GM18909 (cell line): ENCODE data around the gene TRIM33.
"Not testable (repeated sequence)": the region's sequence is repeated elsewhere in the genome, so short reads cannot be mapped to it uniquely, and the experiment has no call there.

Experiments used
- ATAC-seq: cut with Tn5 transposase; IDR thresholded peaks from one replicate; pipeline ENCODE4 v1.9.1; 2021; ENCODE audit warnings: mild to moderate bottlenecking; ENCODE audit not compliant: unreplicated experiment, poor library complexity

TRIM33 gene

DNA sequence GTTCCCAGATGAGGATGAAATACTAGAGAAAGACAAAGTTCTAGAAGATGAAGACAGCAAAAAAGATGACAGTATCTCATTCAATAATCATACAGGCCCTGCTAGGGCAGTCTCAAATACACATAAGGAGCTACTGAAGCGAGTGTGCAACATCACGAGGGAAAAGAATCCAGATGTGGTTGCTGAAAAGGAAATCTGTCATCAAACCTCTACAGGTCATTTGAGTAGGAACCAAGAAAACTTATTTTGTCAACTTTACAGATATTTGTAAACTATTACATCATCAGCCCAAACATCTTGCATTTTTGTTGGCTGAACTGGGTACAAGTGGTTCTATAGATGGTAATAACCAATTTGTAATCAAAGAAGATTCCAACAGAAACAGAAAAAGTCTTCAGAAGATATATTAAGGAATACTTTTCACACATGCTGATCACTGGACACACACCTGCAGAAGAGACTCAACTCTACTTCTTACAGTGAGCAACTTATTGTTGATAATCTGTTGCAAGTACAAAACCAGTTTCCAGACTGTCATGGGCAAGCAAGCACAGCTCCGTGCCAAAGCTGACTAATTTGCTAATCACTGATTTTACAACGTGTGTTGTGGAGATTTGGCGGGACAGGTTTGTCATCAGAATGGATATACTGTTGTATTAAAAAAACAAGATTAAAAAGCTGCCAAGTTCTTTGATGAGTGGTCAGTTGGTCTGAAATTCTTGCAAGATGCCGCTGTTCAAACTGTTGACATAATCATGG is 42.1 kb downstream of the TRIM33 start:
- ATAC-seq, result no peak

DNA sequence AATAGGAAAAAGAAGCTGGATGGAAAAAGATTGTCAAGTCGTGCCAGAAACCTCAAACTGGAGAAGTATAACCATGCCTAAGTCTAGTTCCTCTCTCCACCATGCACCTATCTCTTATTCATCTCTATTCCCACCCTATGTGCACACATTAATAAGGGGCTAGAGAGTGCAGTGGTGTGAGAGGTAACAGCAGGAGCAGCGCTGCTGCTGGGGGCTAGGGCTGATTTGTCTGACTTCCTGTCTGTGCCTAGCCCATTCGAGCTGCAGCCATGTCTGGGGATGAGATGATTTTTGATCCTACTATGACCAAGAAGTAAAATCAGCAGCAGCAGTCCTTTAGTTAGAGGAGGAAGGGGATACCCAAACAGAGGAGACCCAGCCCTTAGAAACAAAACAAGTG is 43.0 kb downstream of the TRIM33 start:
- peak; percentile 49 for ATAC-seq

DNA sequence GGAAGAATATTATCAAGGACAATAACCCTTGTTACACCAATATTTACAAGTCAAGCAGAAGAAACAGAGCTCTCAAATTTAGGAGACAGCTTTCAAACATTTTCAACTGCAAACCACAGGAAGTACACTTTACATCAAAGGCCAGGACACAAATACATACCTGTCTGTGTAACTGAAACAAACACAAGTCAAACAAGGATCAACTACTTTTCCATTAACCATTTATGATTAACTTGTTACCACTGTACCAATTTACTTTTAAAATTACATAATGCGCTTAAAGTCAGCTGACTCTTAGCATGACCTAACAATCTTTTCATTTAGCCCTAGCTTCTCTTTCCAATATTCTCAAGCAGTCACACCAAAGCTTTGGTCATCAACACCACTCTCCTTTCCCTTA is 43.5 kb downstream of the TRIM33 start:
- peak; percentile 73 for ATAC-seq

DNA sequence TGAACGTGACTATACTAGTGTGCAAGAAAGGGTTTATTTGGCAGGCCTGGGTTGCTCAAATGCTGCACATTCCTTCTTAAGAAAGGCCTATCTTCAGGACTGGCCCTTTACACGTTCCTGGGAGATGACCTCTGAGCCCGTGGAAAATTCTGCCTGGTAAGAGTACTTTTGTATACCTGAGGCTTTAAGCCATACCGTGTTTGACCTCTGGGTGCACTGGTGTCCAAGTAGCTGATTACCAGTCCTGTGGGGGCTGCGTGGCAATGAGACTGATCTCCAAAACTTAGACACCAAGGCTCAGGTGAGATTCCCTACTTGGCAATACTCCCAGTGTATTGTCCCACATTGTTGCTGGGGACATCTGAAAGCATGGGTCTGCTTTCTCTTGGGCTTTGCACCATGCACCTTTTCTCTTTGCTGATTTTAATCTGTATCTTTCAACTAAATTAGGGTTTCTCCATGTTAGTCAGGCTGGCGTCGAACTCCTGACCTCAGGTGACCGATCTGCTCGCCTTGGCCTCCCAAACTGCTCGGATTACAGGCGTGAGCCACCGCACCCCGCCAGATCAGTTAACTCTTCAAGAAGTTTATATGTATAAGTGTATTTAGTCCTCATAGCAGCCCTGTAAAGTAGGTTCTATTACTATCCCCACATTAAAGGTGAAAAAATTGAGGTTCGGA is 44.5 kb downstream of the TRIM33 start:
- no peak for ATAC-seq

DNA sequence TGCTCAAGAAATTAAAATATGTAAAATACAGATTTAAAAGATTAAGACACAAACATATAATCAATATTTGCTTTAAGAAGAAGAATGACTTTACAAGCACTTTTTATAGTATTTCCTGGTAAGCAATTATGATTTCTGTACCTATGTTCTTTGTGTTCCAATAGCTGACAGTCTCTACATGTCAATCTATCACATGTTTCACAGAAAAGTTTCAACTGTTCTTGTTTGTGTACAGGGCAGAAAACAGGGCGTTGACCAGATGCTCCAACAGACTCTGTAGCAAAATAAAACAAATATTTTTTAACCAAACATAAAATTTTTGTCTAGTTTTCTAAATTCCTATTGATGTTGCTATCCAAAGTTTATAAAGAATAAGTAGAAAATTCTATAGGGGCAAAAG is 48.0 kb downstream of the TRIM33 start:
- no peak for ATAC-seq

DNA sequence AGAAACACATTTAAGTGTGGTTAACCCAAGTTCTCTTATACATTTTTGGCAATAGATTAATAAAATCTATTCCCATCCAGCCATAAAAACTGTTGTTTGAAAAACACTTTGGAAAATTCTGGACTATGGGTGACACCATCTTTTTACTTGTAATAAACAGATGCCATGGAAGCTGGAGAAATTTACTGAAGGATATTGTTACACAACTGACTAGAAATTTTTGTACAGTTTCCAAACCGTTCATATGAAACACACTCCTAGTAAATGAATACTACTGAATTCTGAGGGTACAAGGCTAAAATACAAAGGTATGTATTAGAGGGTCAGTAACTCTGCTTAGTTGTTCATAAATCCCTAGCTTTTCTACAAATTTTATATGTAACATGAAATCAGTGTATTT is 48.7 kb downstream of the TRIM33 start:
- no peak for ATAC-seq

DNA sequence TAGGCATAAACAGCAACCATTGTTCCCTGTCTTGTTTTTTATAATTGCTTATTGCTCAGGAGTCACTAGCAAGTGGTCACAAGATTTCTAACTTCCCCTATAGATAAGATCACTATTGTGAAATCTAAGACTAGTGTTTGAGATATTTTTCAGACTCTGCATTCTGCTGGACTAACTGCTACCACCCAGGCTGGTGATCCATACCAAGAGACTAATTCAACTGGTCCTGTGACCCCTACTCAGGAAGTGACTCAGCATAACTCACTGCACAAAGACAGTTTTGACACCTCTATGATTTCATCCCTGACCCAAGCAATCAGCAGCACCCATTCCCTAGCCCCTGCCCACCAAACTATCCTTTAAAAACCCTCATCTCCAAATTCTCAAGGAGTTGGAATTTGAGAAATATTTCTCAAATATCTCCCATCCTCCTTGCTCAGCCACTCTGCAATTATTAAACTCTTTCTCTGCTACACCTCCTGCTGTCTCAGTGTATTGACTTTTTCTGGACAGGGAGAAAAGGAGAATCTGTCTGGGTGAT is 52.7 kb downstream of the TRIM33 start:
- ATAC-seq, result no peak

DNA sequence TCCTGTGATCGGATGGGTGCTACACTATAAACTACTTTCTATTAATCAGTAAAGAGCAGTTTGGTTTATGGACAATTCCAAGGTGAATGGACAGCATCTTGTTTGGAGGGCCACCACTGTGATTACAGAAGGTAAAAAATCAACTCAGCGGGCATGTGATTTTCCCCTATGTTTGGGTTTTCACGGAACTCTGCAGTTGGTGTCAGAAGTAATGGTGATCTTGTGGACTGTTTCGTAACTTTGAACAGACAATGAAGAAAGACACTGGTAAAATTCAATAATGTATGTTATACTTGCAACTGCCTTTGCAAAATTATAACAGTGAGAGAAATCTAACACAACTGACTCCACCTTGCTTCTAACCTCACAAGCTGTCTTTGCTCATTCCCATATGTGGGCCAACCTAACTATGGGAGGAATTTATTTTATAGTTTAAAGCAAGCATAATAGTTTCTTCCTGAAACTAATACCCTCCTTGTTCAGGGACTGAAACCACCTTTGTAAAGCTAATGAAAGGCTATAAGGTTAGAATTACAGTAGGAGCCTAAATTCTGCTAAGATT is 53.2 kb downstream of the TRIM33 start:
- no peak for ATAC-seq

DNA sequence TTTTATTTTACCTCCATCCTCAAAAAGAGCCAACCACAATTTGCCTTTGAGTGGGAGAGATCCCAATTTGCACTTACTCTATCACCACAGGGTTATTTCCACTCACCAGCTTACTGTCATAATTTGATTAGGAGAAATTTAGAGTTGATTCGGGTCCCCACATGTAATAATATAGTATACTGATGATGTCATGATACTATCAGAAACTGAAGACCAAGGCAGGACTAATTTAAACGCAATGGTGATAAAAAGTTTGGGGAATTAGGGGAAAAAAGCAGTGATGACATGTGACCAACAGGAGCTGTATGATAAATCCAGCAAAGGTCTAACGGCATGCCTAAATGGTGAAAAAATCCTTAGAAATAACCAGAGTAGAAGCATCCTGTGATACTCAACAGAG is 54.4 kb downstream of the TRIM33 start:
- no peak for ATAC-seq

DNA sequence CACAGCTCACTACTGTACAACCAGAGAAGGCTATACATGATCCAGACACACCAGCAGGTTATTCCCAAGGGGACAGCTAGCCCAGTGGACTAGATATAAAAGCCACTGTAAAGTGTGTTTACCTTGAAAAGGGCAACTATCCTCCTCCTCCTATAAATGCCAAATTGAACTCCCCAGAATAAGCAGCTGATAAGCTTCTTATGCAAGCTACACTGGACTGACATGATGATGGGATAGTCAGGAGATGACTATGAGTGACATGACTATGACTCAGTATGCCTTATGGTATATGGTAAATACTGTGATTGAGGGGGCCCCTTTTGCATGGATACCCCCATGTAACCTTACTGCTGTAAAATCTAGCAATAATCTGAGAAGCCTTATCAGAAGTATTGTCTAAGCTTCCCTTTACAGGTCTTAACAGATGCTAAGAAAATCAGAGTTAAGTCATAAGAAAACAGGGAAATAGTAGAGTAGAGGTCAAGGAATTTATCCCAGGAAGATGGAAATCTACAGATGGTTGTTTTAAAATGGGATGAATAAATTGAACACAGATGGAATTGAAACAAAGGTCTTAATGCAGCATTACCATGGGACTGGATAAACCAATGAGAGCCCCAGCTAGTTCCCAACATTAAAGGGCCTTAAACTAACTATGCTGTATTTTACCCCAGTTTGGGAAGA is 55.8 kb downstream of the TRIM33 start:
- no peak for ATAC-seq

DNA sequence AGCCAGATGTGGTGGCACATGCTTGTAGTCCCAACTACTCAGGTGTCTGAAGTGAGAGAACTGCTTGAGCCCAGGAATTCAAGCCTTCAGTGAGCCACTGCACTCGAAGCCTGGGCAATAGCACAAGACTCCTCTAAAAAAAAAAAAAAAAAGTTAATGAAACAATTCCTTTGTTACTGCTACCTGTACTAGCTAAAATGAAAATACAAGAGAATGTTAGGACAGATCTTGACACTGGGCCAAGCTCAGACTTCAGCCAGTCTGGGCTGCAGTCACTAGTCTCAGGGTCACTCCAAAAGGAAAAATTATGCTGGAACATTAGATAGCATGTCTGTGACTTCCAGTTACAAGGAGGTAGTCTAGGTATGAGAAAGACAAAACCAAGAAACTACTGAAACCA is 56.5 kb downstream of the TRIM33 start:
- no peak for ATAC-seq

DNA sequence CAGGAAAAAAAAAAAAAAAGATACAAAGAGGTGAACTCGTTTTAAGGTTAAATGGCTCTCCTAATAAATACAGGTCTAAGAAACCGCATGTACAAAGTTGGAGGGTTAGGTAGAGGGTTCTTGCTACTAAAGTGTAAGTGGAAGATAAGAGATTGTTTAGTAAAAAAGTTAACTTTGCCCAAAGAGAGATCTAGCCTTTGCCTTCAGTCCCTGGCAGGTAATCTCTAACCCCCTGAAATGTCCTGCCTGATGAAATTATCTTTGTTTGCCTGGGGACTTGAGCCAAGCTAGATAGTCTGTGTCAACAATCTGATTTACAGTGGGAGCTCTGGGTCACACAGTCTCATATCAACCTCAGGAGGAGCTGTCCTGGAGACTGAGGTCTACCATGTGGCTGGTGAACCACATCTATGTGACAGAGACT is 57.6 kb downstream of the TRIM33 start:
- no peak for ATAC-seq

DNA sequence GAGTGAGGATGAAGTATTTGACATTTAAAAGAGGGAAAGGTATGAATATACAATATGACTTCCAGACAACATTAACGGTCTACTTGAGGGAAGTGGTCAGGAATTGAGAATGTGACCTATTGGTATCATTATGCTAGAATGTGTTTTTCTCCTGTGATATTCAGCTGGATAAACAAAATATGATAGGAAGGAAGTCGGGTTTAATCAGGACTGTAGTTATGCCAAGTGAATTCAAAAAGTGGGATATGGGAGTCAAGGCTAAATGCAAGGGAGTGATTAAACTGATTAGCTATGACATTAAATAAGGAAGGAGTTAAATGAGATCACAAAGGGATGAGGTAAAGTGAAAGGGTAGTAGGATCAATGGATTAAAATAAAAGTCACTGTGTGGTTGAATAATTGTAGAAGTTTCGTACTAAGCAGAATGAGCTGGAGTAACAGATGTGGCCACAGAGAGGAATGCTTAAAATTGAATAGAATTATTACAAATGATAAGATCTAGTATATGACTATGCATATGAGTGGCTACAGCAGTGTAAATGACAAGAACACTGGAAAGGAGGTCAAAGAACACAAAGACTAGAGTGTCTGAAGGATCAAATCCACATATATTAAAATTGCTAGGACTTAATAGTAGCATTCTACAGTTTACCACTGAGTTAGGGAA is 62.5 kb downstream of the TRIM33 start:
- ATAC-seq, result no peak

DNA sequence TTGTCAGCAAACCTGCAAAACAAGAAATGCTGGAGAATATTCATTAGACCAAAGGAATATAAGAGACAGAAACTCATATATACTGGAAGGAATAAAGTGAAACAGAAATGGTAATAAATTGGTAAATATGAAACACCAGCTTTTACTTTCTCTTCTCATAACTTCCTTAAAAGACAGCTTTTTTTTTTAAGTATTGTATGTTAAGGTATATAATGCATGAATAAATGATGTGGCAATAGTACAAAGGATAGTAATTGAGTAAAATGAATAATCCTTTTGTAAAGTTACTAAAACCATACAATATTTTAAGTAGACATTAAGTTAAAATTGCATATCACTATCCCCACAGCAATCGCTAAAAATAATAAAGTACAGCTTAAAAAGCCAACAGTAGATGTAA is 64.8 kb downstream of the TRIM33 start:
- ATAC-seq, result no peak

DNA sequence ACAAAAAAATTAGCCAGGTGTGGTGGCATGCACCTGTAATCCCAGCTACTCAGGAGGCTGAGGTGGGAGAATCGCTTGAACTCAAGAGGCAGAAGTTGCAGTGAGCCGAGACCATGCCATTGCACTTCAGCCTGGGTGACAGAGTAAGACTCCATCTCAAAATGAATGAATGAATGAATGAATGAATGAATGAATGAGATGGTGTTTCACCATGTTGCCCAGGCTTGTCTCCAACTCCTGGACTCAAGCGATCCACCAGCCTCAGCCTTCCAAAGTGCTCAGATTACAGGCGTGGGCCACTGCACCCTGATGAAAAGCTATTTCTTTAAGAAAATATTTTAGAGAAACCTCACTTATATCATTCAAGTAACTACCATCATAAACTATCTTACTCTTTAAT is 67.8 kb downstream of the TRIM33 start:
- ATAC-seq, result not testable (repeated sequence)

DNA sequence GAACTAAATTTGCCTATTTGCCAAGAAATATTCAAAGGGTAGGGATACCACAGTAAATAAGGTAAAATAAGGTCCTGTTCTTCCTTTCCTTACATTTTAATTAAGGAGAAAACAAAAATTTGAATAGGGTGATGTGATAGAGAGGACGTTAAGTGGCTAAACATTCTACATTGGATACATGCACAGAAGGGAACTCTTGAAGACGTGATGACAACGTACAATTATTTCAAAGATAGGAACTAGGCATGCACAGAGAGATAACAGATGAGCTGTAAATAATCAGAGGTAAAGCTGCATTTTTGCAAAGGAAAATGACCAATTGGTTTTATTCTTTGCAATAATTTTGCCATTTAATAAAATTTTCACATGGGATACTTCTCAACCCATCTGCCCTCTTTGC is 69.7 kb downstream of the TRIM33 start:
- no peak for ATAC-seq

DNA sequence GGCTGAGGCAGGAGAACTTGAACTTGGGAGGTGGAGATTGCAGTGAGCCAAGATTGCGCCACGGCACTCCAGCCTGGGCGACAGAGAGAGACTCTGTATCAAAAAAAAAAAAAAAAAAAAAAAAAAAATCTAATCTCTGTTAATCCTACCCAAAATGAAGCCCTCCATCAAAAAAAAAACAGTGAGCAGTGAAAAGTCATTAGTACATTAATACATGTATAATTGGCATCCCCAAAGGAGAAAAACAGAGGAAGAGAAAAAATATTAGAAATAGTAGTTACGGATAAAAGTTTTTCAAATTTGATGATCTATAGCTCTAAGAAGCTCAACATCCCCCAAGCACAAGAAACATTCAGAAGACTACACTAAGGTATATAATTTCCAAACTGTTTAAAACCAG is 71.6 kb downstream of the TRIM33 start:
- no peak for ATAC-seq

DNA sequence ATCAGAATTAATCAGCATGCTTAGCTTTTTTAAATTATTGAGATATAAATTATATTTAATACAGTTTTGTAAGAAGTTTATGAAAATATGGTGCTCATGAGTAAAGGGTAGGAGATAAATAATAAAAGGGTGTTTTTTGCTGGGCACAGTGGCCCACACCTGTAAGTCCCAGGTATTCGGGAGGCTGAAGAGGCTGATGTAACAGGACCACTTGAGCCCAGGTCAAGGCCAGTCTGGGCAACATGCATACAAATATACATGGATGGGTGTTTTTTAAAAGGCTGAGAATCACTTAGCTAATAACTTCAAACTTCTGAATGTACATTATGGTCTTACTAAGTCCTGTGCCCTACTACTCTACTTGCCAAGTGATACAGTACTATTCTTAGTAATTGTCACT is 73.2 kb downstream of the TRIM33 start:
- ATAC-seq, result no peak

DNA sequence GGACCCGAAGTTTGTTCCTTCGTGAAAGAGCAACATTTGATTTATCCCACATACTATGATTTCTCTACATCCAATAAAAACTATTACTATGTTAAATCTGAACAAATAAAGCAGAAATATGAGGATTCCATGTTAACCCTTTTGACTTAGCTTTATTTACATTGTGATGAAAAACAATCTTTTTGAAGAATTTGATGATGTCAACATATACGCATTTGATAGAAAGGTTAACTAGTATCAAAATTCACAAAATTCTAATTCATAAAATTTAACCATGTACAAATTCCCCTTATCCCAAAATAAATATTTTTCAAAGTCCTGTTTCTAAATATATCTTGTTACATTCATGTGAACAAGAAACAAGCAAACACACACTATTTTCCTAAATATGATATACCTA is 74.2 kb downstream of the TRIM33 start:
- no peak for ATAC-seq

DNA sequence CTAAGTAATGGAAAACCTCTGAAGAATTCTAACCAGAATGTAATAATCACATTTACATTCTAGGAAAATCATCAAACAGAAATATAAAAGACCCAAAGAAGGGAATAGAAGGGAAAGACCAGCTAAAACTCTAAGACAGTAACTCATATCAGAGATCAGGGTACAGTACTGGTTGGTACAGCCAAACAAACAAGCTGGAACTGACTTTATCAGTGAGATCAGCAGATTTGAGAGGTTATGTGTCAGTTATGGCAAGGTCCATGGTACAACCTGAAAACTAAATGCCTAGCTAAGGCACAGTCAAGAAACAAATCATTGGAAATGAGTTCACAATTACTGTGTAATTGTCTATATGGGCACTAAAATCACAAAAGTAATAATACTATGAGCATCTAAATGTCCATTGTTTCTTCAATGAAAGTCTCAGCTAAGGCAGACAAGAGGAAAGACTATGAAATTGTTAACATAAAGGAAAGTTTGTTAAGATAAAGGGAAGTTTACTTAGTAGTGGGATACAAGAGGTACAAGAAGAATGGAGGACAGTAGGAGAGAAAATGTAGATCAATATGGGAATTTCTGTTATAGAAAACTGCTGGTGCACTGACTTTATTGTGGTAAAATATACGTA is 75.8 kb downstream of the TRIM33 start:
- no peak for ATAC-seq
